ENCODE data around the gene SARS1.

- TF ChIP-seq CEBPB (IDR thresholded peaks at IDR 0.05; ENCODE audit: low read depth, low read length) (no peak), CHD7 (IDR thresholded peaks at IDR 0.05; ENCODE audit: insufficient replicate concordance, low read length) (no peak), CHD2 (IDR thresholded peaks at IDR 0.05; ENCODE audit: low read length) (no peak), POLR2AphosphoS5 (IDR thresholded peaks at IDR 0.05; ENCODE audit: low read depth, low read length) (no peak), RAD21 (IDR thresholded peaks at IDR 0.05 in 1 of 2, conservative IDR thresholded peaks at IDR 0.05 in 1 of 2; ENCODE audit: low read depth in 2 of 2, low read length in 2 of 2) (no peak), CREB1 (IDR thresholded peaks at IDR 0.05) (no peak), POLR2A (IDR thresholded peaks at IDR 0.05; ENCODE audit: control extremely low read depth in 1 of 2, low read depth in 2 of 2, low read length in 2 of 2) (no peak), CBX5 (IDR thresholded peaks at IDR 0.05; ENCODE audit: low read depth, low read length) (no peak), SIN3A (conservative IDR thresholded peaks at IDR 0.05 in 1 of 2, IDR thresholded peaks at IDR 0.05 in 1 of 2; ENCODE audit: low read depth in 1 of 2, low read length in 2 of 2) (no peak), GABPA (IDR thresholded peaks at IDR 0.05; ENCODE audit: borderline replicate concordance, insufficient read depth, low read length) (no peak), HDAC6 (IDR thresholded peaks at IDR 0.05; ENCODE audit: low read depth, low read length) (no peak), EGR1 (IDR thresholded peaks at IDR 0.05; ENCODE audit: borderline replicate concordance, low read depth, low read length) (no peak)
- TF ChIP-seq, protein P1, sequence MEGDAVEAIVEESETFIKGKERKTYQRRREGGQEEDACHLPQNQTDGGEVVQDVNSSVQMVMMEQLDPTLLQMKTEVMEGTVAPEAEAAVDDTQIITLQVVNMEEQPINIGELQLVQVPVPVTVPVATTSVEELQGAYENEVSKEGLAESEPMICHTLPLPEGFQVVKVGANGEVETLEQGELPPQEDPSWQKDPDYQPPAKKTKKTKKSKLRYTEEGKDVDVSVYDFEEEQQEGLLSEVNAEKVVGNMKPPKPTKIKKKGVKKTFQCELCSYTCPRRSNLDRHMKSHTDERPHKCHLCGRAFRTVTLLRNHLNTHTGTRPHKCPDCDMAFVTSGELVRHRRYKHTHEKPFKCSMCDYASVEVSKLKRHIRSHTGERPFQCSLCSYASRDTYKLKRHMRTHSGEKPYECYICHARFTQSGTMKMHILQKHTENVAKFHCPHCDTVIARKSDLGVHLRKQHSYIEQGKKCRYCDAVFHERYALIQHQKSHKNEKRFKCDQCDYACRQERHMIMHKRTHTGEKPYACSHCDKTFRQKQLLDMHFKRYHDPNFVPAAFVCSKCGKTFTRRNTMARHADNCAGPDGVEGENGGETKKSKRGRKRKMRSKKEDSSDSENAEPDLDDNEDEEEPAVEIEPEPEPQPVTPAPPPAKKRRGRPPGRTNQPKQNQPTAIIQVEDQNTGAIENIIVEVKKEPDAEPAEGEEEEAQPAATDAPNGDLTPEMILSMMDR (IDR thresholded peaks at IDR 0.05; ENCODE audit: control extremely low read depth in 1 of 3, insufficient read depth in 1 of 3, low read depth in 1 of 3, low read length in 3 of 3): no peak
- TF ChIP-seq, protein P2, sequence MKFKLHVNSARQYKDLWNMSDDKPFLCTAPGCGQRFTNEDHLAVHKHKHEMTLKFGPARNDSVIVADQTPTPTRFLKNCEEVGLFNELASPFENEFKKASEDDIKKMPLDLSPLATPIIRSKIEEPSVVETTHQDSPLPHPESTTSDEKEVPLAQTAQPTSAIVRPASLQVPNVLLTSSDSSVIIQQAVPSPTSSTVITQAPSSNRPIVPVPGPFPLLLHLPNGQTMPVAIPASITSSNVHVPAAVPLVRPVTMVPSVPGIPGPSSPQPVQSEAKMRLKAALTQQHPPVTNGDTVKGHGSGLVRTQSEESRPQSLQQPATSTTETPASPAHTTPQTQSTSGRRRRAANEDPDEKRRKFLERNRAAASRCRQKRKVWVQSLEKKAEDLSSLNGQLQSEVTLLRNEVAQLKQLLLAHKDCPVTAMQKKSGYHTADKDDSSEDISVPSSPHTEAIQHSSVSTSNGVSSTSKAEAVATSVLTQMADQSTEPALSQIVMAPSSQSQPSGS (IDR thresholded peaks at IDR 0.05; ENCODE audit: low read length): no peak
Measured at GRCh38 chr1:109246141-109246551, 32.4 kb downstream of the SARS1 start.
